ENCODE data around the gene SPTBN1.

The SPTBN1 gene

DNA sequence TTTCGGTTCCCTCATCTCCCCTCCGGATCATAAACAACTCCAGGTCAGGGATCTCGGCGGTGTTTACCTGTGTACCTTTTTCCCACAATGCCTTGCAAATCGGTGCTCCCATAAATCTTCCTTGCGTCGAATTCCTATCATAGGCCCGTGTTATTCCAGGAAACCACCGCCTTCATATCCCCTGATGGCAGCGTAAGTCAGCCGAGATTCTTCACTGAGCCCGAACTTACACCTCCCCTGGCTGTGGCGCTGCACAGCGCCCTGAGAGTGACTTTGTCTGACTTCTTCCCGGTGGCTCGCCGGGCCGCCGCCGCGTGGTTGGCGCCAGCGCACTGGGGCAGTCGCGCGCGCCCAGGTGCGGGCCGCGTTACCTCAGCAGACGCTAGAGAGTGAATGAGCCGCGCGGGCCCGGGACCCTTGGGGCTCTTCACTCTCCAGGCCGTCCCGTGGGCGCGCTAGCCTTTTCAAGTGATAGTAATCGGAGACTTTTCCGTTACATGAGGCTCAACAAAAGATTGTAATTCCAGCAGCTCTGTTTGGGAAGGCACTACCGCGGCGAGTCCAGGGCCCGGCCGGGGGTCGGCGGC is 101.6 kb downstream of the SPTBN1 start:
- peak; percentile 90 to 92 (median 90) for DNase-seq

DNA sequence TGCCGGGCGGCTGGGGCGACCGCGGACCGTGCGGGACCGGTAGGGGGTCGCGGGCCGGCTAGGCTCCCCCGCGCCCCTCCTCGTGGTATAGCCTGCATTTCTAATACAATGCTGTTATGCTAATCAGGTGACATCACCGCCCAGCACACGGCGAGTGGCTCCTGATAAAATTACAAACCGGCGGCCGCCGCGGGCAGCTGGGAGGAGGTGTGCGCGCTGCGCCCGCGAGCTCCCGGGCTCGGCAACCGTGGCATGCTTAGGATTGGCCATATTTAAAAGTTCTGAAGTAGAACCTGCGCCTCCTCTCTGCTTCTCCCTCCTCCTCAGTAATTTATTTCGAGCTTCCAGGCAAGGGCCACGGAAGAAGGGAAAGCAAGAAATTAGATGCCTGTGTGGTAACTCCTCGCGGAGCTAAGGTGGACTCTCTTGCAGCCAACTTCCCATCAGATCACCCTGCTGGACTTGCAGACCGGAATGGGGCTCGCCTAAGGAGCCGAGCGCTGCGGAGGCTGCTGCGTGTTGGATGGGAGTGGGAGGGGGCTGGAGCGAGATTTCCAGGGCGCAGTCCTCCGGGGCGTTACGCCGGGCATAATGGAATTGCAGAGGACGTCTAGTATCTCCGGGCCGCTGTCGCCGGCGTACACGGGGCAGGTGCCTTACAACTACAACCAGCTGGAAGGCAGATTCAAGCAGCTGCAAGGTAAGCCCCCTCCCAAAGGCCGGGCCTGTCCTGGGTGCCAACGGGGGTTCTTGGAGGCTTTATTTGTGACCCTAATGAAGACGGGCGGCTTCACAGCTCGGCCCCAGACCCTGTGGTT is 102.3 kb downstream of the SPTBN1 start:
- DNase-seq = peak; percentile 86 to 92 (median 90)

- peak; percentile 42 to 70 (median 61) for DNase-seq
Observed at GRCh38 chr2:54559006-54559445, 102.9 kb downstream of the SPTBN1 start.

GRCh38 chr2:54559593-54560145 is 103.5 kb downstream of the SPTBN1 start:
- DNase-seq = peak; percentile 33 to 70 (median 45)

DNA sequence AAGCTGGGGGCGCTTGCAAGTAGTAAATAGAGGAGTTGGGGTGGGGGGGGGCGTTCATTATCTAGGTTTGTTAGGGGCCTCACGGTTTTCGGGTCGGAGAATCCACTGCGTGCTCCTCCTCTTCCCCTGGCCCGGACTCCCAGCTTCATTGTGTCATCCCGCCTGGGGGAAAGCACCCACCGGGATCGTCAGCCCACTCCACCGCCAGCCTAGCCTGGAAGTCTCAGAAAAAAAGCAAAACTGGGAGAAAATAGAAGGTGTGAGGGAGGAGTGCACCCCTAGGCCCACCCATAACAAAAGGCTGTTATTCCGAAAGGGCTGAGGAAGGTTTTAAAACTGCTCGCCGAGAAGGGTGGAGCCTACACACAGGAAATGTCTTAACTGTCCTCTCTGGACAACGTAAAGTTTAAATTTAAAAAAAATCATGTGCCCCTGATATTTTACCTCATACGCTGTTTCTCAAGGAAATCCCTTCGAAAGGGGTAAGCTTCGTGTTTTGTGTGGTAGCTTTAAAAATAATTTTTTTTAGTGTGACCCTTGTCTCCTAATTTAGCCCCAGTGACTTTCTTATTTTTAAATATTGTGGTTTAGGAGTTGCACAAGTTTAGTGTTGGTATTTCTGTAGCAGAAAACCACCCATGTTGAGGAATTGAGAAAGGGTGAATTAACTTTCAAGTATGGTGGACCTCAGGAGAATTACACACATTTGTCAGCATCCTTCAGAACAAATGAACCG is 104.2 kb downstream of the SPTBN1 start:
- DNase-seq = peak in 2 of 3 experiments; percentile 28 to 55

GRCh38 chr2:54561010-54561409 is 104.9 kb downstream of the SPTBN1 start:
- DNase-seq = no peak

DNA sequence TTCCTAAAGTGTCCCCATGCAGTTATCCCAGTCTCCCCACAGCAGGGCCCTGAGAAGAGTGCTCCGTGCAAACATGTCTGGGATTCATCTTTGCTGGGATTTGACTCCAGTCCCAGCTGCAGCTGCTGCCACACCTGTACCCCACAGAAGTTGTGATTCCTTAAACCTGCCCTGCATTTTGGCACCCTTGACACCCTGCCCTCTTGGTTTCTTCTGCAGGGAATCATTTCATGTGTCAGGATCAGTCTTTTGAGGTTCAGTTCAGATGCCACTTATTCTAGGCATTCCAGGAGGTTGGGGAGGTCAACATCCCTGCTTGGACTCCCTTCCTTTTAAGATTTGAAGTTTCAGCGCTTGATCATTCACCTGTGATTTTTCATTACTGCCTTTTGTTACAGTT is 108.3 kb downstream of the SPTBN1 start:
- DNase-seq = no peak

GRCh38 chr2:54565551-54565950 is 109.4 kb downstream of the SPTBN1 start:
- DNase-seq = no peak

DNA sequence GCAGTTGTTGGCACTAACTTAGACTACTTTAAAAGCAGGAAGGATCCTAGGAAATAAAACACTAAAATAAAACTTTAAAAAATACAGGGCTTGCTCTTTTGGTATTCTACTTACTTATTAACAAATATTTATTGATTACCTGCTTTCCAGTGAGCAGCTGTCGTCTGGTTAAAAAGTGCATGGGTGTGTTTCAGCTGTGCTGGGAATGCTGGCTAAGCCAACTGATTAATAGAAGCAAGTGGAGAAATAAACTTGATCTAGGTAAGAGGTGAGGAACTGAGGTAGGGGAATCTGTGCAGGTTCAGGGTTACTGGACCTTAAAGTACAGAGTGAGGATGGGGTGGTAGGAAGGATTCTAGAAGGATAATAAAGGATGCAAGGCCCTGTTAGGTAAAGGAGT is 110.8 kb downstream of the SPTBN1 start:
- DNase-seq = no peak

GRCh38 chr2:54568876-54569321 is 112.8 kb downstream of the SPTBN1 start:
- no peak for DNase-seq

GRCh38 chr2:54569745-54570301 is 113.7 kb downstream of the SPTBN1 start:
- no peak for DNase-seq

DNA sequence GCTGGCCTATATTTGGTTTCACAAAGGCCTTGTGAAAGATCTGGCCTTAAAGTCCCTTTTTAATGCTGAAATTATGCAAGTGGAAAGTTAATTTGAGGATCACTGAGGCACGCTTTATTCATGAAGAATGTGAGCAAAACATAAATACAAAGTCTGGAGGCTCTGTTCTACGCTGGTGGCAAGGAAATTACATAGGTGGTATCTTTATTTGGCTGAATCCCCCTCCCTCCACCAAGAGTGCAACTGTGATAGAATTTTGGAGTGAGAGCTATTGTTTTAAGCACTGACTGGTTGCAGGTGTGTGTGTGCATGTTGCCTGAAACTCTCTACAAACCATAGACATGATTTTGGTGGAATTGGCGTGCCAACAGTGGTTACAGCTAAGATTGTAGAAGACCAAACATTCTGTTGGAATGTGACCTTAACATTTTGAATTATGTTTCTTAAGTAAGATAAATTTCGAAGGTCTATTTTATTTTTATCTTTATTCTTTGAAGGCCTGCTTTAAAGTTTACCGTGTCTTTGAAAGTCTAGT is 114.3 kb downstream of the SPTBN1 start:
- no peak for DNase-seq

DNA sequence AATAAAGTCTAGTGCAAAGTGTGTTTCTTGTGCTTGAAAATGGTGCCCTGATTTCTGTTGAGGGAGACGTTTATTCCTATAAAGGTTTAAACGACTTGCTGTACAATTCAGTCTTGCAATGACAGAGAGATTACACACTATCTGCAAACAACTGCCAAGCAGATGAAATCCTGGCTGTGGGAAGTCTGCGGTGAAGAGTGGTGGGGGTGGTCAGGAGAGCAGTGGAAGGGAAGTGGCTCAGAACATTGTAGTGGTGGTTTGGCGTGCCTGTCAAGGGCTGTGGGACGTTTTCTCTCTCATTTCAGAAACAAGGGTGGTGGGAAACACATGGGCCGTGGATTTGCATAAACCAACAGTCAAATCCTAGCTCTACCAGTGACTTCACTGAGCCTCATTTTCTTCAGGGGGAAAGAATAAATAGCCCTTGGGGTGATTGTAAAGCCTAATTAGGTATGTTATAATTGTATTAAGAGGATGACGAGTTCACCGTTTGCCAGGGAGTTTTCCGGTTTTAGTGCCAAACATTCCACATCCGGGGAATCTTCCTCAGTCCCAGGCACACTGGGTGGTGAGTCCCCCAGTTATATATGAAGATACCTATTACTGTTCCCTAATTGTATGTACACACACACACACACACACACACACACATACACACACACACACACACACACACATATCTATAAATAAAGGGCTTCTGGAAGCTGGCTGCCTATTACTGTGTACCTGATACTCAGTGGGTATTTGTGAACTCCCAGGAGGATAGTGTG is 115.0 kb downstream of the SPTBN1 start:
- DNase-seq = peak; percentile 45 to 74 (median 66)

DNA sequence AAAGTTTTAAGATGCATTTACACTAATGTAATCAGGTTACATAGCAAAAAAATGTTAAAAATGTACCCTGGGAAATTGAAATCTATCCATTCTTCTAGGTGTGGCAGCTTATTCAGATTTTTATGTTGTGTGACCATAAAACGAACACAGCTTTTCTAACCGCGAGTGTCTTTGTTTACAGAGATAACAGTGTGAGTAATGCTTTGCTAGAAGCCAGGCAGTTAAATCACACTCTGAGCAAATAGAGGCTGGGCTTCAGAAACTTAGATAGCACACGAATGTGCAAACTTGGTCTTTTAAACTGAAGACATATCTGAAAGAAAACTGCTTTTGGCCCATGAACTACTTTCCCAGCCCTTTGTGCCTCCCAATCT is 116.1 kb downstream of the SPTBN1 start:
- DNase-seq = peak; percentile 27 to 76 (median 71)

- DNase-seq = peak in 1 of 3 experiments; percentile 44
Observed at GRCh38 chr2:54572636-54573536, 116.8 kb downstream of the SPTBN1 start.

GRCh38 chr2:54573537-54573919 is 117.4 kb downstream of the SPTBN1 start:
- DNase-seq = peak in 1 of 3 experiments; percentile 44

DNA sequence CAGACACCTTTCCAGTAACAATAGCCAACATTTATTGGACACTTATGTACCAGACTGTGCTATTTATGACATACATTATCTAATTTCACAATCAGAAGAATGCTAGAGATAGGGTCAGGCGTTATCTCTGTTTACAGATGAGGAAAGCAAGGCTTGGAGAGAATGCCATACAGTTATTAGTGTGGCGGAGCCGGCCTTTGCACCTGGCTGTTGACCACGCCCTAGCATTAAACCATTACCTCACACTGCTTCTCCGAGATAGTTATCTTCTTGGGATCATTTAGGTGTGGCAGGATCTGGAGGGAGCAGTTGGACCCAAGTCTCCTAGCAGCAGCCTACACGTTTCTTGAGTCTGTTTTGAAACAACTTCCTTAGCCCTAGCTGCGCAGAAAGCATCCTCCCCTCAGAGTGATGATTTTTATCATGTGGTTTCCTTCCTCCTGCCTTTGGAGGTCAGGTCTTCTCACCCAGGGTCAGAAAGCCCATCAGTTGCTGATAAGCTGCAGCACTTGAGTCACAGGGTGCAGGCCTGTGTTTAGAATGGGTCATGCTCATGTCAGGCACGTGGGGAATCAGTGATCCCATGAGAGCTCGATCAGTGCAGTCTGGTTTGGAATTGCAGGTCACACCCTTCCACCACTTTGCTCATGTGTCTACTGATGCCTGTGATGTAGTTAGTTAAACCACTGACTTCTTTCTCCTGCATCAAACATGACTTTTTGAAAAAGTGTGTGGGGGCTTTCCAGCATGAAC is 118.2 kb downstream of the SPTBN1 start:
- DNase-seq = peak; percentile 28 to 40 (median 36)

DNA sequence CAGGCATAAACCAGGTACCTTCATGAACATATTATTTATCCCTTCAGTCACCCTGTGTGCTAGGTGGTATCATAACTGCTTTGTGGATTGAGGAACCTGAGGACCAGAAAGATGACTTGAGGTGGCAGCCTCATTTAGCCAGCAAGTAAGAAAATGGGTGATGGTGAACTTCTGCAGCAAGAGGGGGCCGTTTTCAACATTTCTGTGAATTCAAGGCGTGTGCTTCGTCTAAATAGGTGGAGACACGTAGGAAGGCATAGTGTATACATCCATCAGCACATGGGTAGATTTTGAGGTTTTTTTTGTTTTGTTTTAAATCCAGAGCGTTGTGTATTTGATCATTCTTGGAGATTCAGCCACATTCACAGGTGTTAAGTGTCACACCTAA is 118.7 kb downstream of the SPTBN1 start:
- DNase-seq = no peak

GRCh38 chr2:54575379-54575888 is 119.3 kb downstream of the SPTBN1 start:
- no peak for DNase-seq

DNA sequence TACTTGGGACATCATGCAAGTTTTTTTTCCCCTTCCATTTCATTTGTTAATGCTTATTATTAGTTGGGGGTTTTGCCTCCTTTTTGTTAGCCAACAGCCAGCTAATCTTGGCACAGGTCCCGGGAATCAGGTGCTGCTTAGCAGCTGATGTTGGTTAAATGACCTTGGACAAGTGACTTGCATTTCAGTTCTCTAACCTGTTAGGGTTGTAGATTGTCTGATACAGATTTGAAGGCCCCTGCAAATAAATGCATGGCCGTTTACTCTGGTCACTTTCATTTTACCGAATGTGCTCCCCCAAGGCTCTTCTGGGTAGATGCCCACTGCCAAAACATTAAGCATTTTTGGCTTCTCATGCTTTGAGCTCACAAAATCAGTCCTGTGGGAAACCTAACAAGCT is 120.9 kb downstream of the SPTBN1 start:
- DNase-seq = peak in 2 of 3 experiments; percentile 40 to 60

All from NCI-H1417 (cell line).